Urinary bladder (tissue), 4 donors: ENCODE data around the gene TAB2. TPM values are rescaled to one million over a fixed set of nuclear protein-coding genes. Genes with fewer than 3 reads are reported as not detected.

ENCODE experiments used
- DNase-seq: peaks from one replicate; pipeline ENCODE4 v3.0.0-alpha.2; 2015; ENCODE audit errors: extremely low spot score
- H3K27ac ChIP-seq: one replicate; pipeline ENCODE4 v1.5.1; 2013; ENCODE audit warnings: low read depth, mild to moderate bottlenecking, moderate library complexity
- H3K36me3 ChIP-seq: one replicate; pipeline ENCODE4 v1.6.1; 2013; ENCODE audit warnings: mild to moderate bottlenecking, moderate library complexity; ENCODE audit not compliant: insufficient read depth
- H3K4me1 ChIP-seq: one replicate; pipeline ENCODE4 v1.6.1; 2013; ENCODE audit warnings: mild to moderate bottlenecking, moderate library complexity; ENCODE audit not compliant: insufficient read depth
- H3K4me3 ChIP-seq: one replicate; pipeline ENCODE4 v1.5.1; 2013; ENCODE audit warnings: low read depth, low read length
- WGBS: extraction: QIAGEN DNeasy Blood & Tissue Kit; methylation state at CpG from one replicate; pipeline ENCODE4 v1.1.7; 2013; 5-methylcytosine and 5-hydroxymethylcytosine counted together
- polyA plus RNA-seq: library from polyadenylated mRNA; stranded (reverse); fragments of 200-250 nt; gene quantifications from one replicate; pipeline ENCODE4 v1.2.3, GENCODE V29; 2013
- total RNA-seq: library from RNA; depleted of rRNA; stranded (reverse); fragments of >200 nt; gene quantifications from one replicate; pipeline ENCODE4 v1.2.3, GENCODE V29; 2014
- donor health status: healthy with polysubstance abuse.
- donor health status: healthy.

TAB2 gene
- total and polyA plus RNA-seq, 2 donors = 42.2 to 78.3 TPM

DNA sequence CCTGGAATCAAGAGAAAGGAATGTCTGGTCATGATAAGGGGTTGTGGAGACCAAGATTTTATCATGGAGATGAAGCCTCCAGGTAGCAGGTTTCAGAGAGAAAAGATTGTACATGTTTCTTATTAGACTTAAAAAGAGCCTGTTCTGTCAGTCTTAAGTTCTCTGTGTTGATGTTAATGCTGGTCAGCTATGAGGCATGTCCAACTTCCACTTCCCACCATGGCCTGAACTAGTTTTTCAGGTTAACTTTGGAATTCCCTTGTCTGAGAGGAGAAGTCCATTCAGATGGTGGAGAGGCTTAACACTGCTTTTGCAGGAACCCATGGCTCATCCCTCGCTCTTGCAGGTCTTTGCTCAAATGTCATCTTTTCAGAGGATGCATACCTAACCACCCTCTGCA is 27.5 kb upstream of the TAB2 start:
- H3K36me3 ChIP-seq = no peaks in the 10 kb centered on the region
- WGBS = 97% methylated on average over 1 of the region's 1 CpG

DNA sequence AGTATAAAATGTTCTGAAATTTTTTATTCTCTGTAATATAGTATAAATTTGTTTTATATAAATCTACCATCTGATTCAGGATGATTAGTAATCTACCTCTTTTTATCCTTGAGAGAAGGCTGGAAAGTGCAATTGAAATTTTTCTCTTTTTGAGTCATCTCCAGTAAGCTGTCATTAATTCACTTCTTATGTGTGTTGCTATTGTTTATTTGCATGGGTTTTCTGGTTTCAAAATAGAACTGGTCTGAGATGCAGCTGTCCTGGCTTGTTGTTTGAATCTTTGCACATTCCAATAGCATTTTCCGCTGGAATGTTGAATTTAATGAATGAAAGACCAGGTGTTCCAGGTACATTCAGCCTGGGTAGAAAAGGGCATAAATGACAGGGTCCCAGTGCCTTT is 24.3 kb upstream of the TAB2 start:
- DNase-seq = no peak
- no peak overlapping the region for H3K4me3 ChIP-seq
- no peaks in the 10 kb centered on the region for H3K4me1 ChIP-seq
- H3K36me3 ChIP-seq = no peaks in the 10 kb centered on the region
- WGBS = 94% methylated on average over 1 of the region's 1 CpG
- no peak overlapping the region for H3K27ac ChIP-seq

More for the DNA sequence above, 27.5 kb upstream of the TAB2 start:
- no peaks in the 10 kb centered on the region for H3K4me1 ChIP-seq
- no peak overlapping the region for H3K4me3 ChIP-seq
- no peak overlapping the region for H3K27ac ChIP-seq
- DNase-seq = no peak

DNA sequence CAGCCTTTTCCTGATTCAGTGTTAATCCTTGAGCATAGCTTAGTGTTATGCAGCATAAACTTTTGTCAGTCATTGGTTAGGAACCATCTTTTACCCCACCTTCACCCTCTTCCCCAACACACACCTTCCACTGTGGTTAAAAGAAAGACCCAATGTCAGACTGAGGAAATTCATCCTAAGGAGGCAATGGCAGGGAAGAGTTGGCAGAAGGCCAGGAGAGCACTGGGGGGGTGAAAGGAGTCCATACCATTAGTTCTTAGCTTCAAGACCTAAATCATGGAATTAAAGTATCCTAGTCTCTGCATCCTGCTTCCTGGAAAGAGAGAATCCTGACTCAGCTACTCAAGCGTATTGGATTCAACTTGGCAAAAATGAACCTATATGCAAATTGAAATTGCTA is 16.9 kb upstream of the TAB2 start:
- Histone ChIP-seq H3K4me3 (no peak overlapping the region), H3K27ac (no peak overlapping the region), H3K36me3 (no peaks in the 10 kb centered on the region), H3K4me1 (no peaks in the 10 kb centered on the region)
- WGBS = 94% methylated on average over 1 of the region's 1 CpG
- no peak for DNase-seq

DNA sequence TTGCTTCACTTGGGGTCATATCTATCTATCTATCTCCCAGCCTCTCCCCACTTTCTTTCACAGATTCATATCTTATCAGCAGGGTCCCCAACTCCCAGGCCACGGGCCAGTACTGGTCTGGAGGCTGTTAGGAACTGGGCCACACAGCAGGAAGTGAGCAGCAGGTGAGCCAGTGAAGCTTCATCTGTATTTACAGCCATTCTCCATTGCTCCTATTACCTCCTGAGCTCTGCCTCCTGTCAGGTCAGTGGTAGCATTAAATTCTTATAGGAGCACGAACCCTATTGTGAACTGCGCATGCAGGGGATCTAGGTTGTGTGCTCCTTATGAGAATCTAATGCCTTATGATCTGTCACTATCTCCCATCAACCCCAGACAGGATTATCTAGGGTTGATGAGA is 14.8 kb upstream of the TAB2 start:
- DNase-seq = no peak
- no peaks in the 10 kb centered on the region for H3K36me3 ChIP-seq
- H3K27ac ChIP-seq = no peak overlapping the region
- WGBS = 92% methylated on average over 3 of the region's 3 CpGs
- H3K4me3 ChIP-seq = no peak overlapping the region
- H3K4me1 ChIP-seq = no peaks in the 10 kb centered on the region

DNA sequence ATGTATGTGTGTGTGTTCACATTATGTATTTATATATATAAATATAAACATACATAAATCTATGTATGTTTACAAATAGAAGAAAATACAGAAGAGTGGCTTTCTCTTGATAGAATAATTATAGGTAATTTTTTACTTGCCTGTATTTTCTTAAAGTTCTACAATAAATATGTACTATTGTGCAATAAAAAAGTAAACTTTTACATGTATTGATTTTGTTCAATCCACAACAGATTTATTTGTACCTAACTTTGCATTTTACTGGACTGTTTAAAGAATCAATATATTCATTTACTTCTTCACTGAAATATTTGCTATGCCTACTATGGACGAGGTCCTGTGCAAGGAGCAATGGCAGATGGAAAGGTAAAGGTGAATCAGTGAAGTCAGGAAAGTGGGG is 14.0 kb upstream of the TAB2 start:
- Histone ChIP-seq H3K36me3 (no peaks in the 10 kb centered on the region), H3K4me3 (no peak overlapping the region), H3K4me1 (no peaks in the 10 kb centered on the region), H3K27ac (no peak overlapping the region)
- no peak for DNase-seq
- 83% methylated on average over 1 of the region's 1 CpG for WGBS

DNA sequence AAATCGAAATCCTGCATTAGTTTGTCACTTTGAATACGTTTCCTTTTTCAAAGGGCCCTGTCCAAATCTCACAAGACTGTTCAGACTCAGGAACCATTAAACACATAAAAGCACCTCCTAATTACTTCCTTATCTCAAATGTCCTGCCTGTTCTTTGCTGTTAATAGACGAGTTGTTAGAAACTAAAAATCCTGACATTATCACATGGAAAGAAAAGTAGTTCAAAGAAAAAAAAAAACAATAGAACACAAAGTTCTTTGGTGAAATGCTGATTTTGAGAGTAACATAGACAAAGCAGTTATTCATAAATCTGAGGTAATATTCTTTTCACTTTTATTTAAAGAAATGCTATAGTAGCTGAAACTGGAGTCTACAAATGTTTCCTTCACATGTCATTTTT is 12.1 kb upstream of the TAB2 start:
- 49% methylated on average over 3 of the region's 3 CpGs for WGBS
- Histone ChIP-seq H3K4me1 (no peaks in the 10 kb centered on the region), H3K4me3 (no peak overlapping the region), H3K27ac (no peak overlapping the region), H3K36me3 (no peaks in the 10 kb centered on the region)
- no peak for DNase-seq

DNA sequence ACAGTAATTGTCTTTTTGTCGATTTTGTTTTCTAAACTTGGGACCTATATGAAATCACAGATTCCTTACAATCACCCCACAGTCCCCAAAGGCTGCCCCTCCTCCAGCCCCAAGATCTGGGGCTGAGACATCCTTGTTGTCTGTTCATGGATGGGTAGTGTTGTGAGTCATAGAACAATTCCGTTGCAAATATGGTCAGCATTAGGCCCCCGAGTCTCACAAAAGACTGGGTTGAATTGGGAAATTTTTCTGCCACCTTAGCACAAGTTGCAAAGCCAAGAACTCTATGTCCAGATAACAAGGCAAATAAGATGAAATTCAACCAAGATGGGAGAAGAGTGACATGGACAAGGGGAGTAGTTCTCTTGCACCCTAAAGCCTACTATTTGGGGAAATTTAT is 10.5 kb upstream of the TAB2 start:
- 75% methylated on average over 3 of the region's 3 CpGs for whole genome bisulfite sequencing
- Histone ChIP-seq H3K36me3 (no peaks in the 10 kb centered on the region), H3K27ac (no peak overlapping the region), H3K4me3 (no peak overlapping the region), H3K4me1 (no peaks in the 10 kb centered on the region)
- no peak for DNase-seq

DNA sequence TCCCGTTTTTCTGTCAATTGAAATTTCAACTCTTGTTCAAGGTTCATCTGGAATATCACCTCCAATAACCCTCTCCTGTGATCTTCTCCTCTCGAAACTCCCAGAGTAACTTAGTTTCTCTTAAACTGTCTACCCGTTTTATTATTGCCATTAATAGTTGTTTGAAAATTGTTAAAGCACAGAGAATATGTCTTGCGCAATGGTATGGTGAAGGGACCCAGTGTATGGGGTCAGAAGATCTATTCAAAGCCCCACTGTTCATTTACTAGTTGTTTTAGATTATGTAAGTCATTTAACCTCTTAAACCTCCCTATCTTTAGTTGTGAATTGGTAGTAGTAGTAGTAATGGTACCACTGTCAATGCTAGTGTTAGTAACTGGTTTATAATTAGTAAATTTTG is 6.2 kb upstream of the TAB2 start:
- no peaks in the 10 kb centered on the region for H3K4me1 ChIP-seq
- DNase-seq = no peak
- WGBS = 71% methylated on average over 4 of the region's 4 CpGs
- H3K4me3 ChIP-seq = no peak overlapping the region
- H3K27ac ChIP-seq = no peak overlapping the region
- no peaks in the 10 kb centered on the region for H3K36me3 ChIP-seq

DNA sequence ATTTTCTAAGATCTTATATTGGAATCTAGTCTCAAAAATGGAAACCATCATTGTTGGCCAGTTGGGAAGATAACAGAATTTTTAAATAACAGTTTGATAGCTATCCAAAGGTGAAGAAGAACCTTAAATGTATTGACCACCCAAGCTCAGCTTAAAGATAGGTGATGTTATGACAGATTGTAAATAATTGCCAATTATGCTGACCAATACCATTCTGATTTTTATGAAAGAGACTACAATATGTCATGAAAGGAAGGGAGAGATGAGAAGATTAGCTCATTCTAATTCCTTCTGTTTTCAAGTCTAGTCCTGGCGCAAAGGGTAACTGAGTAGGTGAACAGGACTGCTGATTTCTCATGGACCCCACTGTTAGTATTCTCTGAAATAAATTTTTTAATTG is 5.7 kb upstream of the TAB2 start:
- 94% methylated on average over 1 of the region's 1 CpG for WGBS
- no peaks in the 10 kb centered on the region for H3K4me1 ChIP-seq
- no peak overlapping the region for H3K4me3 ChIP-seq
- DNase-seq = no peak
- no peak overlapping the region for H3K27ac ChIP-seq
- H3K36me3 ChIP-seq = no peaks in the 10 kb centered on the region

DNA sequence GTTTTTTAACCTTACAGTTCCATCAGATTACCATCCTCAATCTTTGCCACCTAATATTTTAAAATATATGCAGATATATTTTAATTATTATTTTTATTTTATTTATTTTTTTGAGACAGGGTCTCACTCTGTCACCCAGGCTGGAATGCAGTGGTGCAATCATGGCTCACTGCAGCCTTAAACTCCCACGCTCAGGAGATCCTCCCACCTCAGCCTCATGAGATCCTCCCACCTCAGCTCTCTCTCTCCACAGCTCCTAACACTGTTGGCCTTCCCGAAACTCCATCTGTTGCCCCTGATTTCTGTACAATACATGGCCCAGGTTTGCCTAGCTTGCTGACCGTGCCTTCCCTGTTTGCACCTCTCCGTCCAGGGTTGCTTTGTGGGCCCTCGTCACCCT is 4.4 kb upstream of the TAB2 start:
- WGBS = 82% methylated on average over 5 of the region's 5 CpGs

DNA sequence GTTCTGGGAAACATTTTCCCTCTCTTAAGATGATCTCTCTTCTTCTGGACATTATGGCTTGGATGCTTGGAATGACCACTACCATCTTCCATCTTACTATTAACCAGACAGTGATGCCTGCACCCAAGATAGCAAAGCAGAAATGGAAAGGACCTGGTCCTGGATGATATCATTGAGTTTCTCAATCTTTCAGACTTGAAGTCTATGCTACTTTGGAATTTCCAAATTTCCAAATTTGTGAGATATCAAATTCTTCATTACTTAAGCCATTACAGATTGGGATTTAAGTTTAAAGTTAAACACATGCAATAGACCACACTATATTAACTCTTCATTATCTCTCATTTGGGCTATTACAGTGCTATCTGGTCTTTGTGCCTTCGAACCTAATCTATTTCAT is 3.7 kb upstream of the TAB2 start:
- Histone ChIP-seq H3K36me3 (no peaks in the 10 kb centered on the region), H3K27ac (no peak overlapping the region), H3K4me1 (no peaks in the 10 kb centered on the region), H3K4me3 (no peak overlapping the region)
- 89% methylated on average over 1 of the region's 1 CpG for WGBS
- DNase-seq = no peak

More for the DNA sequence above, 4.4 kb upstream of the TAB2 start:
- no peak overlapping the region for H3K4me3 ChIP-seq
- no peaks in the 10 kb centered on the region for H3K4me1 ChIP-seq
- H3K36me3 ChIP-seq = no peaks in the 10 kb centered on the region
- DNase-seq = no peak
- no peak overlapping the region for H3K27ac ChIP-seq

DNA sequence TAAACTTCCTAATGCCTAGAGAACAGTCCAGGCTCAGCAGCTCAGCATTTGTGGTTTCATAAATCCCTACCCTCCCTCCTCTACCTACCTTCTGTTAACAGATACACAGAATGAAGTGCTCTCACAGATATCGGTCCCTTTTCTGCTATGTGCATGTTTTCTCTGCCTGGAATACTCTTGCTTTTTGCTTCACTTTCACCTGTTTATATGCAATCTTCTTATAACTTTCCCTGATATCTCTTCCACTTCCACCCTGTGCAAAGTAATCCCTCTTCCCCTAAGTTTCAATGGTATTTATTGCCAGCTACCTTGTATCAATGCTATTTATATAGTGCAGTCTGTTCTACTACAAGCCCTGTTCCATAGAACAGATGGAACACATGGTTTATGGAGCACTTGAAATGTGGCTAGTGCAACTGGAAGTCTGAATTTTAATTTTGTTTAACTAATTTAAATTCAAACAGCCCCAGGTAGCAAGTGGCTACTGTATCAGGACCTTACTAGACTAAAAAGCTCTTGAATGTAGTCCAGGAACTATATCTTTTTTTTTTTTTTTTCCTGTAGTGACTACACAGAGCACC is 3.1 kb upstream of the TAB2 start:
- no peak for DNase-seq
- Histone ChIP-seq H3K27ac (no peak overlapping the region), H3K36me3 (no peaks in the 10 kb centered on the region), H3K4me1 (no peaks in the 10 kb centered on the region), H3K4me3 (no peak overlapping the region)
- 68% methylated on average over 1 of the region's 1 CpG for WGBS

DNA sequence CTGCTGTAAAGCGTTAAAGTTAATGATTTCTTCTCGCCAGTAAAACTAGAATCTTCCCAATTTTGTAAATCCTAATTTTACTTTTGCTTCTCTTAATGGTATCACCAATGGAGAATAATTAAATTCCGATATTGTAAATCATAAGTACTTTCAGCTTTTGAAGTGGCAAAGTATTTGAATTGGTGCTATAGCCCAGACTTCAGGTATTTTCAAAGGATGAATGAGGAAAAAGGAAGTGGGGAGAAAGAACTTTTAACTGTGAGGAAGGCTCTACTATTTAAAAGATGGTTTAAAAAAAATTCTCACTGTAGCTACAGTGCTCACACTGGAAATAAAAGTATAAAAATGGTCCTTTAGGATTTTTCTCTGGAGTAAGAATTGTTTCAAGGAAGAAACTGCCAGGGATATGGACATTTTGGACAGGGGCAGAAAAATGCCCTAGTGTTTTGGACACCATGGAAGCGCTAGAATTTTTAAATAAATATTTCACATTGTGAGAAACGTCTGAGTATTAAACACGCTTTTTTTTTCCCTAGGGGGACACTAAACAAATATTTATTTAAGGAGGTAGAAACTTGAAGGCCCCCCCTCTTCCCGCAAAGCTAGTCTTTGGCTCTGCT is 1.3 kb upstream of the TAB2 start:
- no peaks in the 10 kb centered on the region for H3K36me3 ChIP-seq
- WGBS = 37% methylated on average over 7 of the region's 7 CpGs
- no peaks in the 10 kb centered on the region for H3K4me1 ChIP-seq
- H3K27ac ChIP-seq = peak overlapping the region; percentile 99
- DNase-seq = no peak
- peak overlapping the region; percentile 98 for H3K4me3 ChIP-seq

DNA sequence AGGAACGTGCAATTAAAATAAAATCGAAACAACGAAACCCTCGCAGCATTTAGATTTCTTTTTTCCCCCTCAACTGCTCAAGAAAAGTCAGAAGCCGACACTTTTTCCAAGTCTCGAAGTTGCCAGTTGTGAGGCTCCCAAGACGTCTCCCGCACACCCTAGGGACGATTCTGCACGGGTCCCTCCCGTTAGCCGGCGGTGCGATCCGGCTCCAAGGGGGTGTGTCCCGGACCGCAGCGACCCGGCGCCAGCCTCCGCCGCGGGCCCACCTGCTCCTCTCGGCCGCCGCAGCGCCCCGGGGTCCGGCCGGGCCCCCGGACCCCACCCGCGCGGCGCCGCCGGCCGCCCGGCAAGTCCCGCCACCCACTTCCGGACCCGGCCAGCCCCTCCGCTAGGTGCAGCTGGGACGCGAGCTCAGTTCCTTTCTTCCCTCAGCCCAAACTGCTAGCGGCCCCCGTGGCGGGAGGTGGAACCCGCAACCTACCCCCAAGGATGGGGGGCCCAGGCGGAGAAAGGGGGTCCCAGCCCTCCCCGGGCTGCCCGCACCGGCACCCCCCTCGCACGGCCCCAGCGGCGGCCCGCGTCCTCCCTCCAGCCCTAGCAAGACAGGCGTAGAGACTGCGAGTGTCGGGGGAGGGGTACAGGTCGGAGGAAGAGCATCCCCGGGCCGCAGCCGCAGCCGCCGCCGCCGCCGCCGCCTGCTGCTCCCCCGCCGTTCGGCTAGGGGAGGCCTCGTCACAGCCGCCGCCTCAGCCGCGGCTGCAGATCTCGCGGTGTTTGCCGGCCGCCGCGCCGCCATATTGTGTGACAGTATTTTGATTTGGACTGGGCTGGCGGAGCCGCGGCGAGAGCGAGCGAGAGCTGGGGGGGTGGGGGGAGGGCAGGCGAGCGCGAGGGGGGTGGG is 520 bp upstream of the TAB2 start:
- peak; percentile 69 for DNase-seq
- no peaks in the 10 kb centered on the region for H3K36me3 ChIP-seq
- under 1% methylated on average over 96 of the region's 96 CpGs for WGBS
- peak overlapping the region; percentile 98 for H3K4me3 ChIP-seq
- H3K4me1 ChIP-seq = no peaks in the 10 kb centered on the region
- H3K27ac ChIP-seq = peak overlapping the region; percentile 99
